ENCODE data around the gene WNK1.
A peak's percentile ranks its signal among the peaks of the same experiment; 100 is the strongest.

WNK1 gene

DNA sequence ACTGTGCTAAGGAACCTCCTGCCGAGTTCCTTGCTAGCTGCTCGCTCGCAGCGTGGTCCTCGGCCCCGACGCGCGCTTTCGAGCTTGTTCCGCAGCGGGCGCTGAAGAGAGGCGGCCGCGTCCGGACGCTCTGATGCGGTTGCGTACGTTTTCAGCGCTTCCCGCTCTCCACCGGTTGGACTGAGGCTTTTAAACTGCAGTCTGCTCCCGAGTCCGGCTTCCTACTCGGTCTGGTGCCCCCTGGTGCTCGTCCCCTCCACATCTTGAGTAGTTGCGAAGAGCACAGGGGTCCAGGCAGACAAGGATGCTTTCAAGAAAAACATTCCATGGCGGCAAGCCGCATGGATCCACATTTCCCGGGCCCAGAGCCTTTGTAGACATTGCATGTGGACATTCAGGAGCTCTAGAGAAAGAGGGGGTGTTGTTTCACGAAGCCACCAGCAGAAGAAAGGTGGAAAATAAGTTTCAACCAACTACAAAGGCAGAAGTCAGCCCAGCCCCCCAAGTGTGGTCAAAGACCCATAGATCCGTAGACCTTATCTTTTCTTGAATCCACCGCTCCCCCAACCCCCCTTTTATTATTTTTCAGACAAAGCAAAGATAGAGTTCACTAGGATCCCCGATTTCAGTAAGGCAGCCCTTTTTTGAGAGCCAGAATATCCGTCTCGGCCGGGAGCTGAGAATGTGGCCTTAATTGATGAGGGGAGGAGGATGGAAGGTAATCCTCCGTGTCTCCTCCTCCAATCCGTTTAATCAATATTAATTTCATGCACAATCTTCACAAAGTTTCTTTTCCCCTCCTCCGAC, 984 bp upstream of the WNK1 start (continued):
- TF ChIP-seq ZNF433 (tag by site-specific recombination; IDR thresholded peaks at IDR 0.05; ENCODE audit: low read depth), result no peak
- TF ChIP-seq ZNF76 (tag by site-specific recombination; IDR thresholded peaks at IDR 0.05; ENCODE audit: borderline replicate concordance, low read depth), result no peak
- TF ChIP-seq, protein P1, sequence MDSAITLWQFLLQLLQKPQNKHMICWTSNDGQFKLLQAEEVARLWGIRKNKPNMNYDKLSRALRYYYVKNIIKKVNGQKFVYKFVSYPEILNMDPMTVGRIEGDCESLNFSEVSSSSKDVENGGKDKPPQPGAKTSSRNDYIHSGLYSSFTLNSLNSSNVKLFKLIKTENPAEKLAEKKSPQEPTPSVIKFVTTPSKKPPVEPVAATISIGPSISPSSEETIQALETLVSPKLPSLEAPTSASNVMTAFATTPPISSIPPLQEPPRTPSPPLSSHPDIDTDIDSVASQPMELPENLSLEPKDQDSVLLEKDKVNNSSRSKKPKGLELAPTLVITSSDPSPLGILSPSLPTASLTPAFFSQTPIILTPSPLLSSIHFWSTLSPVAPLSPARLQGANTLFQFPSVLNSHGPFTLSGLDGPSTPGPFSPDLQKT (IDR thresholded peaks at IDR 0.05; ENCODE audit: borderline replicate concordance, low read depth, low read length), result no peak
- no peak for TF ChIP-seq KLF16 (tag by site-specific recombination; IDR thresholded peaks at IDR 0.05)
- TF ChIP-seq ZBTB20 (tag by site-specific recombination; IDR thresholded peaks at IDR 0.05), result peak; percentile 94
- peak; percentile 82; the same call in 1 of the 2 replicates for TF ChIP-seq BCL11A (tag by site-specific recombination; IDR thresholded peaks at IDR 0.05; ENCODE audit: low read depth)
- peak; percentile 20; the same call in 1 of the 2 replicates for TF ChIP-seq KLF7 (tag by site-specific recombination; IDR thresholded peaks at IDR 0.05; ENCODE audit: borderline replicate concordance)
- TF ChIP-seq SETDB1 (IDR thresholded peaks at IDR 0.05; ENCODE audit: insufficient read length, low read length), result no peak
- TF ChIP-seq ZNF366 (tag by site-specific recombination; conservative IDR thresholded peaks at IDR 0.05), result peak; percentile 63
- 0 out of 2 replicates have a peak, but pooled peaks have one; percentile 9 for TF ChIP-seq YY1 (tag by site-specific recombination; IDR thresholded peaks at IDR 0.05)
- peak; percentile 91 for TF ChIP-seq MYNN (tag by site-specific recombination; IDR thresholded peaks at IDR 0.05; ENCODE audit: borderline replicate concordance)
- TF ChIP-seq ZNF660 (tag by site-specific recombination; IDR thresholded peaks at IDR 0.05), result peak; percentile 98
- TF ChIP-seq, protein P2, sequence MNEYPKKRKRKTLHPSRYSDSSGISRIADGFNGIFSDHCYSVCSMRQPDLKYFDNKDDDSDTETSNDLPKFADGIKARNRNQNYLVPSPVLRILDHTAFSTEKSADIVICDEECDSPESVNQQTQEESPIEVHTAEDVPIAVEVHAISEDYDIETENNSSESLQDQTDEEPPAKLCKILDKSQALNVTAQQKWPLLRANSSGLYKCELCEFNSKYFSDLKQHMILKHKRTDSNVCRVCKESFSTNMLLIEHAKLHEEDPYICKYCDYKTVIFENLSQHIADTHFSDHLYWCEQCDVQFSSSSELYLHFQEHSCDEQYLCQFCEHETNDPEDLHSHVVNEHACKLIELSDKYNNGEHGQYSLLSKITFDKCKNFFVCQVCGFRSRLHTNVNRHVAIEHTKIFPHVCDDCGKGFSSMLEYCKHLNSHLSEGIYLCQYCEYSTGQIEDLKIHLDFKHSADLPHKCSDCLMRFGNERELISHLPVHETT (tag by site-specific recombination; IDR thresholded peaks at IDR 0.05), result peak; percentile 55; the same call in 1 of the 2 replicates
- TF ChIP-seq, protein P3, sequence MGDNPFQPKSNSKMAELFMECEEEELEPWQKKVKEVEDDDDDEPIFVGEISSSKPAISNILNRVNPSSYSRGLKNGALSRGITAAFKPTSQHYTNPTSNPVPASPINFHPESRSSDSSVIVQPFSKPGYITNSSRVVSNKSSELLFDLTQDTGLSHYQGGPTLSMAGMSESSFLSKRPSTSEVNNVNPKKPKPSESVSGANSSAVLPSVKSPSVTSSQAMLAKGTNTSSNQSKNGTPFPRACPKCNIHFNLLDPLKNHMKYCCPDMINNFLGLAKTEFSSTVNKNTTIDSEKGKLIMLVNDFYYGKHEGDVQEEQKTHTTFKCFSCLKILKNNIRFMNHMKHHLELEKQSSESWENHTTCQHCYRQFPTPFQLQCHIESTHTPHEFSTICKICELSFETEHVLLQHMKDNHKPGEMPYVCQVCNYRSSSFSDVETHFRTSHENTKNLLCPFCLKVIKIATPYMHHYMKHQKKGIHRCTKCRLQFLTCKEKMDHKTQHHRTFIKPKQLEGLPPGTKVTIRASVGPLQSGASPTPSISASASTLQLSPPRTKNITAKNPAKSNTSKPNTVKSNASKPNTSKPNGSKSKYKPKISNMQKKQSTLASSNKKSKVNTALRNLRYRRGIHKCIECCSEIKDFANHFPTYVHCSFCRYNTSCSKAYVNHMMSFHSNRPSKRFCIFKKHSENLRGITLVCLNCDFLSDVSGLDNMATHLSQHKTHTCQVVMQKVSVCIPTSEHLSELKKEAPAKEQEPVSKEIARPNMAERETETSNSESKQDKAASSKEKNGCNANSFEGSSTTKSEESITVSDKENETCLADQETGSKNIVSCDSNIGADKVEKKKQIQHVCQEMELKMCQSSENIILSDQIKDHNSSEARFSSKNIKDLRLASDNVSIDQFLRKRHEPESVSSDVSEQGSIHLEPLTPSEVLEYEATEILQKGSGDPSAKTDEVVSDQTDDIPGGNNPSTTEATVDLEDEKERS (tag by site-specific recombination; IDR thresholded peaks at IDR 0.05), result no peak
- TF ChIP-seq ZNF10 (tag by site-specific recombination; IDR thresholded peaks at IDR 0.05), result peak; percentile 4; the same call in 1 of the 2 replicates
- peak; percentile 30; the same call in 1 of the 2 replicates for TF ChIP-seq KLF8 (tag by site-specific recombination; IDR thresholded peaks at IDR 0.05)
- TF ChIP-seq, protein P4, sequence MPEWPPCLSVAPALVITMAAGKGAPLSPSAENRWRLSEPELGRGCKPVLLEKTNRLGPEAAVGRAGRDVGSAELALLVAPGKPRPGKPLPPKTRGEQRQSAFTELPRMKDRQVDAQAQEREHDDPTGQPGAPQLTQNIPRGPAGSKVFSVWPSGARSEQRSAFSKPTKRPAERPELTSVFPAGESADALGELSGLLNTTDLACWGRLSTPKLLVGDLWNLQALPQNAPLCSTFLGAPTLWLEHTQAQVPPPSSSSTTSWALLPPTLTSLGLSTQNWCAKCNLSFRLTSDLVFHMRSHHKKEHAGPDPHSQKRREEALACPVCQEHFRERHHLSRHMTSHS (tag by site-specific recombination; IDR thresholded peaks at IDR 0.05), result no peak
- peak; percentile 59 for TF ChIP-seq ZNF629 (tag by site-specific recombination; IDR thresholded peaks at IDR 0.05)
- TF ChIP-seq SP7 (tag by site-specific recombination; IDR thresholded peaks at IDR 0.05), result peak; percentile 69
- 0 out of 2 replicates have a peak, but pooled peaks have one; percentile 12 for TF ChIP-seq KLF9 (tag by site-specific recombination; IDR thresholded peaks at IDR 0.05; ENCODE audit: low read depth)
- no peak for TF ChIP-seq ZNF266 (tag by site-specific recombination; IDR thresholded peaks at IDR 0.05; ENCODE audit: low read depth)
- peak; percentile 65 for TF ChIP-seq ZNF335 (tag by site-specific recombination; conservative IDR thresholded peaks at IDR 0.05)
- peak; percentile 50; the same call in 1 of the 2 replicates for TF ChIP-seq ZNF324 (tag by site-specific recombination; IDR thresholded peaks at IDR 0.05)
- TF ChIP-seq, protein P5, sequence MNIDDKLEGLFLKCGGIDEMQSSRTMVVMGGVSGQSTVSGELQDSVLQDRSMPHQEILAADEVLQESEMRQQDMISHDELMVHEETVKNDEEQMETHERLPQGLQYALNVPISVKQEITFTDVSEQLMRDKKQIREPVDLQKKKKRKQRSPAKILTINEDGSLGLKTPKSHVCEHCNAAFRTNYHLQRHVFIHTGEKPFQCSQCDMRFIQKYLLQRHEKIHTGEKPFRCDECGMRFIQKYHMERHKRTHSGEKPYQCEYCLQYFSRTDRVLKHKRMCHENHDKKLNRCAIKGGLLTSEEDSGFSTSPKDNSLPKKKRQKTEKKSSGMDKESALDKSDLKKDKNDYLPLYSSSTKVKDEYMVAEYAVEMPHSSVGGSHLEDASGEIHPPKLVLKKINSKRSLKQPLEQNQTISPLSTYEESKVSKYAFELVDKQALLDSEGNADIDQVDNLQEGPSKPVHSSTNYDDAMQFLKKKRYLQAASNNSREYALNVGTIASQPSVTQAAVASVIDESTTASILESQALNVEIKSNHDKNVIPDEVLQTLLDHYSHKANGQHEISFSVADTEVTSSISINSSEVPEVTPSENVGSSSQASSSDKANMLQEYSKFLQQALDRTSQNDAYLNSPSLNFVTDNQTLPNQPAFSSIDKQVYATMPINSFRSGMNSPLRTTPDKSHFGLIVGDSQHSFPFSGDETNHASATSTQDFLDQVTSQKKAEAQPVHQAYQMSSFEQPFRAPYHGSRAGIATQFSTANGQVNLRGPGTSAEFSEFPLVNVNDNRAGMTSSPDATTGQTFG (tag by site-specific recombination; IDR thresholded peaks at IDR 0.05; ENCODE audit: borderline replicate concordance), result no peak
- TF ChIP-seq GFI1B (tag by site-specific recombination; IDR thresholded peaks at IDR 0.05), result no peak
- TF ChIP-seq ZFP37 (tag by site-specific recombination; IDR thresholded peaks at IDR 0.05), result peak; percentile 76; the same call in 1 of the 2 replicates
- TF ChIP-seq ZNF626 (tag by site-specific recombination; IDR thresholded peaks at IDR 0.05), result no peak
- TF ChIP-seq ZBTB8A (tag by site-specific recombination; IDR thresholded peaks at IDR 0.05), result peak; percentile 14; the same call in 1 of the 2 replicates
- TF ChIP-seq ZNF341 (tag by site-specific recombination; IDR thresholded peaks at IDR 0.05; ENCODE audit: low read depth), result peak; percentile 62; the same call in 1 of the 2 replicates
- TF ChIP-seq MZF1 (tag by site-specific recombination; IDR thresholded peaks at IDR 0.05; ENCODE audit: borderline replicate concordance), result peak; percentile 35; the same call in 1 of the 2 replicates
- peak; percentile 66; the same call in 1 of the 2 replicates for TF ChIP-seq ZNF391 (tag by site-specific recombination; IDR thresholded peaks at IDR 0.05; ENCODE audit: borderline replicate concordance, low read depth)

All from HEK293 (cell line).